Prostate gland (tissue), 2 donors: ENCODE results near the gene CRYBB3.

ENCODE experiments used
- POLR2A ChIP-seq: fragments of 450-650 bp; IDR thresholded peaks from one replicate; pipeline ENCODE4 v1.6.1; 2016; ENCODE audit warnings: antibody characterized with exemption, mild to moderate bottlenecking
- POLR2AphosphoS5 ChIP-seq: sonication (generic); formaldehyde crosslinking; IDR thresholded peaks from one replicate; pipeline ENCODE4 v1.6.1; 2017; ENCODE audit warnings: antibody characterized with exemption
- TF ChIP-seq, protein P1 (sequence below), 4 experiments: fragments of 200-600 bp in 2 of 4; fragments of 450-650 bp in 2 of 4; sonication (generic) in 2 of 4; IDR thresholded peaks; 1 replicate in 3 of 4; 2 replicates in 1 of 4; pipeline ENCODE4 v1.5.1; 2016 to 2019; ENCODE audit warnings: antibody characterized with exemption in 4 of 4, mild to moderate bottlenecking in 2 of 4, moderate library complexity in 2 of 4

- TF ChIP-seq POLR2A (no peak), POLR2AphosphoS5 (no peak)
- TF ChIP-seq, protein P1, sequence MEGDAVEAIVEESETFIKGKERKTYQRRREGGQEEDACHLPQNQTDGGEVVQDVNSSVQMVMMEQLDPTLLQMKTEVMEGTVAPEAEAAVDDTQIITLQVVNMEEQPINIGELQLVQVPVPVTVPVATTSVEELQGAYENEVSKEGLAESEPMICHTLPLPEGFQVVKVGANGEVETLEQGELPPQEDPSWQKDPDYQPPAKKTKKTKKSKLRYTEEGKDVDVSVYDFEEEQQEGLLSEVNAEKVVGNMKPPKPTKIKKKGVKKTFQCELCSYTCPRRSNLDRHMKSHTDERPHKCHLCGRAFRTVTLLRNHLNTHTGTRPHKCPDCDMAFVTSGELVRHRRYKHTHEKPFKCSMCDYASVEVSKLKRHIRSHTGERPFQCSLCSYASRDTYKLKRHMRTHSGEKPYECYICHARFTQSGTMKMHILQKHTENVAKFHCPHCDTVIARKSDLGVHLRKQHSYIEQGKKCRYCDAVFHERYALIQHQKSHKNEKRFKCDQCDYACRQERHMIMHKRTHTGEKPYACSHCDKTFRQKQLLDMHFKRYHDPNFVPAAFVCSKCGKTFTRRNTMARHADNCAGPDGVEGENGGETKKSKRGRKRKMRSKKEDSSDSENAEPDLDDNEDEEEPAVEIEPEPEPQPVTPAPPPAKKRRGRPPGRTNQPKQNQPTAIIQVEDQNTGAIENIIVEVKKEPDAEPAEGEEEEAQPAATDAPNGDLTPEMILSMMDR (IDR thresholded peaks at IDR 0.05), result no peak
These were observed 24.7 kb upstream of the CRYBB3 start for GRCh38 chr22:25174888-25175411.
